GM18520 (cell line): ENCODE measurements around the gene SGK1.

ENCODE experiments used
- ATAC-seq: cut with Tn5 transposase; IDR thresholded peaks from one replicate; pipeline ENCODE4 v1.9.1; 2021; ENCODE audit not compliant: unreplicated experiment

Gene SGK1

GRCh38 chr6:134317471-134318131 lies at the start of gene SGK1:
TSS of gene SGK1 (minus strand) at chr6:134318112. CDS start at chr6:134317460, 652 bp downstream.
- no peak for ATAC-seq

- no peak for ATAC-seq
These were observed 45.6 kb upstream of the SGK1 start for GRCh38 chr6:134363323-134364039.

- no peak for ATAC-seq
These were observed 43.1 kb upstream of the SGK1 start for GRCh38 chr6:134361011-134361410.

GRCh38 chr6:134359302-134359701 lies 41.4 kb upstream of the SGK1 start:
- no peak for ATAC-seq

GRCh38 chr6:134358320-134358719 lies 40.4 kb upstream of the SGK1 start:
- no peak for ATAC-seq

DNA sequence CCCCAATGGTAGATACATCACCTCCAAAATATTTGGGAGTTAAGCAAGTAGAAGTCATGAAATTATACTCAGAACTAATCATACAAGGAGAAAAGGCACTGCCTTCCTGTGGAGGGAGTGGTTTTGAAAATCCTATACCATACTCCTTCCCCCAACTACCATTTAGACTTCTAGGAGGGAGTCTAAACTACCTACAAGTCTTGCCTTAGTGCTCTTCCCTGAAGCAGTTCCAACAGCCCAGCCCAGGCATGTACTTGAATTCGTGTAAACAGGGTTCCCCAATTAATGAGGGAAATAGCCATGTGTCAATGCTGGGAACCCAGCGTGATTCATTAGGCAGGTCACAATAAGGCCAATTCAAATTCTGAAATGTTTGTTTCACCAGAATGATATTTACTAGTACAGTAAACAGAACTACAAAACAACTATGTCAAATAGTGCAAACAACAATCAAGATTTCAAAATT lies 39.1 kb upstream of the SGK1 start:
- no peak for ATAC-seq

- ATAC-seq = no peak
These were observed 38.5 kb upstream of the SGK1 start for GRCh38 chr6:134356405-134356804.

DNA sequence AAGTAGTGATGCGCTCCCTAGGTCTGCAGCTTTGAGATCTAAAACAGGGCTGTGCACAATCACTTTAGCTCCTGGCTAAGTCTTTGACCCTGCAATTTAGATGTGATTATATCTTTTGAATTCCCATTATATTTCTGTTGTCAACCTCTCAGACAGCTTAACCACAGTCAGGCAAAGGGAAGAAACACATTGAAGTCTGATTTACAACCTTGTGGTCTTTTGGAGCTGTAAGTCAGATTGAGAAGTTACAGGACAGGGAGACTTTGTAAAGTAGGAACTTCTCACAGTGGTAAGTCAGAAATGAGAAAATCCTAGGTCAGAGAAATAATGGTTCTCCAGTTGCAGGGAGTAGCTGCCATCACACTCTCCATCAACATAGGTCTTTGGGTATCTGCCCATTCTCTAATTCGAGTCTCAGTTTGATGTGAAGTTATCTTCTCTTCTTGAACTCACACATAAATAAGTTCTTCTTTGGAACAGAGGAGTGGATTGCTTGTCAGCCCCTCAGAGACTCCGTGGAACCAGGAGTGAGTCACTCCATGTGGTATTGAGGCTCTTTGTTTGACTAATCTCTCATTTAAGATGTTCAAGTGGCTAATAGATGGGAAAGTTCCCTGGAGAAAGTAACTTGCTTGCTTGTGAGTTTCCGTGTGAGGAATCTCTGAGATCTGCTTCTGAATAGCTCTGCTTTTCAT lies 35.0 kb upstream of the SGK1 start:
- no peak for ATAC-seq

- ATAC-seq = no peak
These were observed 33.9 kb upstream of the SGK1 start for GRCh38 chr6:134351615-134352474.

DNA sequence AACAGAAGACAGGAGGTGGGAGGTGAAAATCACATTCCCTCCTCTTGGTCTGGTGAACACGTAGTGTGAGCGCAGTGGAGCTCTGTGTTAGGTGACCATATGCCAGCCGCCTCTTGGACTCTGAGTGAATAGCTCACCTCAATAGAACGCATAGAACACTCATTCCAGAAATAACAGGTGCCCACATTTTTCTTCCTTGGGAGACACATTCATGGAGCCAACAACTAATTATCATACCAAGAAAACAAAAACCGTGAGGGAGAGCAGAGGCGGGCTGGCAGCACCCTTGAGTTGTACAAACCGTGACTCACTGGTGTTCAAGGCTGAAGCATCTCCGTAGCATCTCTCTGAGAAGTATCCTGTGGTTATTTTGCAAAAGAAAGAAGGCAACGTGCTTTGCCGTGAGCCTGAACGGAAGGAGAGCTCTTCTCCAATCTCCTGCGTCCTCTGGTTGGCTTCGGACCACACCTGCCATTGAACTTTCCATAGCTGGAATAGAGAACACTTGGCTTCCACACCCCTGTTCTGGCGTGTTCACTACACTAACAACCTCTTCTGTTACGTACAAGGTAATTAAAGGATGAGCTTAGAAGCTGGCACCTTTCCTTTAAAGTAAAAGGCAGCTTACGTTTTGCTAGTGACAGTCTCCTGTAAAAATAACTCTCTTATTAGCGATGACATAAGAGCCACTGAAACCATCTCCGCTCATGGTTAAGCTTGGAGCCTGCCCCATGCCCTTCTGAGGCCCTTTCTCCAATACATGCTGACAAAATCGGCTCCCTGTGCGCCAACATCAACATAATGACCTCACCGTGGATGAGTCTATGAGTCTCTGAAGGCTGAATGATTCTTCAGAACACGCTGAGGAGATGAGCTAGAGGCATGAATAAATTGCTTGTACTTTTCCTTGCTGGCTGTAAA lies 30.2 kb upstream of the SGK1 start:
- no peak for ATAC-seq

GRCh38 chr6:134346932-134347545 lies 29.1 kb upstream of the SGK1 start:
- ATAC-seq = no peak

- no peak for ATAC-seq
These were observed 27.9 kb upstream of the SGK1 start for GRCh38 chr6:134345789-134346188.

- ATAC-seq = no peak
These were observed 25.2 kb upstream of the SGK1 start for GRCh38 chr6:134343066-134343465.

GRCh38 chr6:134341999-134342567 lies 24.2 kb upstream of the SGK1 start:
- ATAC-seq = no peak

DNA sequence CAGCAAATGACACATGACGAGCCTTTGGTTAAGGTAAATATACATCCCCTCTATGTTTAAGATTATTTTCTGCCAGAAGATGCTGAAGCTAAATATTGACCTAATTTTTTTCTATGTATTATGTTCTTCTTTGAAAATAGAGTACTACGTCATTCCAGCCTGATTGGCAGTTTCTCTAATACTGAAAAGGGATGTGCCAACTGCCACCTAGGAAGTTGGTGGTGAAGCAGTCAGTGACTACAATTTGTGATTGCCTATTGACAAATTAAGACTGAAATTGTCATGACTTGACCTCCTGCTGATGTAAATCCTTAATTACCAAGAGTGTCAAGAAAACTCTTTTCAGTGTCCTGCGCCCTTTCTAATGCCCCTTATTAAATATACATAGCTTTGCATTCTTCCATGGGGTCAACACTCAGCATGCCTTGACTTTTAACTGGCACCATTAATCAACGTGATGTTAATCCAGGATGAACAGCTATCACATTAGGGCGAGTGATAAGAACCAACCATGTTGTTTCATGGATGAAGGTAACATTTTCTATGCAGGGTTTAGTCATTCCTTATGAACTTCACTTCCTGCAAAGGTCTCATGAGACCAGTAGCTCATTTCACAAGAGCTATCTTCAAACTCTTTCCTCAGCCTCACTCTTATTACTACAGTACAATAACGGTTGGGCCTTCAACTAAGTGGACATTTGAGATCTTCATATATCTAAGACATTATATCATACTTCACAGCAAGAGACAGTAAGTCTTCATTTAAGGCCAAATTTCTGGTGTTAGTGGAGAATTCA lies 22.5 kb upstream of the SGK1 start:
- ATAC-seq = no peak

GRCh38 chr6:134339216-134339615 lies 21.3 kb upstream of the SGK1 start:
- ATAC-seq = no peak

DNA sequence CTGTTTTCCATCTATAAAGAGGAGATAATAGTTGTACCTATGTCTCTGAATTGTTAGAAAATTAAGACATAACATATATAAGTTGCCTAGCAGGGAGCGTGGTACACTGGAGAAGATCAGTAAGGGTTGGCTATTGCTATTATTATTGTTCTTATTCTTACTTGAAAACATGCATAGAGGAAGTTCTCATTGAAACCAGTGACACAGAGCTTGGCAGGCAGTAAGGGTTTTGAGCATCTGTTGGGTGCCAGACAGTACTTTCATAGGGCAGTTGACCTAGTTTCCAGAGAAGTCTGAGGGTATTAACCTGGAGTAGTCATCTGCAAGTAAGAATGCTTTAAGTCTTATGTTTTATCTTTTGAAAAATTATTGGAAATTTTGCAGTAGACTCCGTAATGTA lies 13.3 kb upstream of the SGK1 start:
- no peak for ATAC-seq

DNA sequence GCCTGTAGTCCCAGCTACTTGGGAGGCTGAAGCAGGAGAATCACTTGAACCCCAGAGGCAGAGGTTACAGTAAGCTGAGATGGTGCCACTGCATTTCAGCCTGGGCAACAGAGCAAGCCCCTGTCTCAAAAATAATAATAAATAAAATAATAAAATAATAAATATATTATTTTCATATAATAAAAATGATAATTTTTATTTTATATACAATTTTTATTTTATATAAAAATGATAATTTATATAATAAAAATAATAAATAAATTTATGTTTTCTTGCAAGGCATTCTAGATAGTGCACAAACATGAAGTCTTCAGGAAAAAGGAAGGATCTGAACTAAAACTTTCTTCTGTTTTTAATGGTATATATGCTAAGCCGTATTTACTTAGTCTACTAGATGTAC lies 12.6 kb upstream of the SGK1 start:
- ATAC-seq = no peak
